ENCODE results near the gene RNGTT. TPM values are rescaled to one million over a fixed set of nuclear protein-coding genes. Genes with fewer than 3 reads are reported as not detected.
"Not testable (repeated sequence)": the region's sequence is repeated elsewhere in the genome, so short reads cannot be mapped to it uniquely, and the experiment has no call there.

RNGTT gene
- total RNA-seq, 1 donor from 2014 or later = 14.4 TPM

GRCh38 chr6:88835210-88835609 lies 128.2 kb downstream of the RNGTT start:
- no peaks in the 10 kb centered on the region for H3K27me3 ChIP-seq (ENCODE audit: control insufficient read depth, insufficient read depth, low read length)
- no peaks in the 10 kb centered on the region for H3K36me3 ChIP-seq (ENCODE audit: control insufficient read depth, insufficient read depth, low read length)
- no peak overlapping the region for H3K4me3 ChIP-seq (ENCODE audit: low read depth, low read length)
- no peak for DNase-seq (ENCODE audit: low read depth)
- TF ChIP-seq, protein P1, sequence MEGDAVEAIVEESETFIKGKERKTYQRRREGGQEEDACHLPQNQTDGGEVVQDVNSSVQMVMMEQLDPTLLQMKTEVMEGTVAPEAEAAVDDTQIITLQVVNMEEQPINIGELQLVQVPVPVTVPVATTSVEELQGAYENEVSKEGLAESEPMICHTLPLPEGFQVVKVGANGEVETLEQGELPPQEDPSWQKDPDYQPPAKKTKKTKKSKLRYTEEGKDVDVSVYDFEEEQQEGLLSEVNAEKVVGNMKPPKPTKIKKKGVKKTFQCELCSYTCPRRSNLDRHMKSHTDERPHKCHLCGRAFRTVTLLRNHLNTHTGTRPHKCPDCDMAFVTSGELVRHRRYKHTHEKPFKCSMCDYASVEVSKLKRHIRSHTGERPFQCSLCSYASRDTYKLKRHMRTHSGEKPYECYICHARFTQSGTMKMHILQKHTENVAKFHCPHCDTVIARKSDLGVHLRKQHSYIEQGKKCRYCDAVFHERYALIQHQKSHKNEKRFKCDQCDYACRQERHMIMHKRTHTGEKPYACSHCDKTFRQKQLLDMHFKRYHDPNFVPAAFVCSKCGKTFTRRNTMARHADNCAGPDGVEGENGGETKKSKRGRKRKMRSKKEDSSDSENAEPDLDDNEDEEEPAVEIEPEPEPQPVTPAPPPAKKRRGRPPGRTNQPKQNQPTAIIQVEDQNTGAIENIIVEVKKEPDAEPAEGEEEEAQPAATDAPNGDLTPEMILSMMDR (IDR thresholded peaks at IDR 0.05; ENCODE audit: insufficient read depth, low read length, poor library complexity, severe bottlenecking) = no peak

DNA sequence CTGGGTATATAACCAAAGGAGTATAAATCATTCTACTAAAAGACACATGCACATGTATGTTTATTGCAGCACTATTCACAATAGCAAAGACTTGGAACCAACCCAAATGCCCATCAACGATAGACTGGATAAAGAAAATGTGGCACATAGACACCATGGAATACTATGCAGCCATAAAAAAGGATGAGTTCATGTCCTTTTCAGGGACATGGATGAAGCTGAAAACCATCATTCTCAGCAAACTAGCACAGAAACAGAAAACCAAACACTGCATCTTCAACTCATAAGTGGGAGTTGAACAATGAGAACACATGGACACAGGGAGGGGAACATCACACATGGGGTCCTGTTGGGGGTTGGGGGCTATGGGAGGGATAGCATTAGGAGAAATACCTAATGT lies 130.3 kb downstream of the RNGTT start:
- H3K27me3 ChIP-seq (ENCODE audit: control insufficient read depth, insufficient read depth, low read length); H3K4me3 ChIP-seq (ENCODE audit: low read depth, low read length); DNase-seq (ENCODE audit: low read depth); H3K36me3 ChIP-seq (ENCODE audit: control insufficient read depth, insufficient read depth, low read length): not testable (repeated sequence)

GRCh38 chr6:88827599-88827998 lies 135.8 kb downstream of the RNGTT start:
- not testable (repeated sequence) for H3K36me3 ChIP-seq (ENCODE audit: control insufficient read depth, insufficient read depth, low read length); DNase-seq (ENCODE audit: low read depth); H3K4me3 ChIP-seq (ENCODE audit: low read depth, low read length); H3K27me3 ChIP-seq (ENCODE audit: control insufficient read depth, insufficient read depth, low read length)

- H3K27me3 ChIP-seq (ENCODE audit: control insufficient read depth, insufficient read depth, low read length) = no peaks in the 10 kb centered on the region
- H3K4me3 ChIP-seq (ENCODE audit: low read depth, low read length) = no peak overlapping the region
- TF ChIP-seq, protein P1 (IDR thresholded peaks at IDR 0.05; ENCODE audit: insufficient read depth, low read length, poor library complexity, severe bottlenecking) = no peak
- DNase-seq (ENCODE audit: low read depth) = no peak
- no peaks in the 10 kb centered on the region for H3K36me3 ChIP-seq (ENCODE audit: control insufficient read depth, insufficient read depth, low read length)
These were observed 137.6 kb downstream of the RNGTT start for GRCh38 chr6:88825856-88826255.

DNA sequence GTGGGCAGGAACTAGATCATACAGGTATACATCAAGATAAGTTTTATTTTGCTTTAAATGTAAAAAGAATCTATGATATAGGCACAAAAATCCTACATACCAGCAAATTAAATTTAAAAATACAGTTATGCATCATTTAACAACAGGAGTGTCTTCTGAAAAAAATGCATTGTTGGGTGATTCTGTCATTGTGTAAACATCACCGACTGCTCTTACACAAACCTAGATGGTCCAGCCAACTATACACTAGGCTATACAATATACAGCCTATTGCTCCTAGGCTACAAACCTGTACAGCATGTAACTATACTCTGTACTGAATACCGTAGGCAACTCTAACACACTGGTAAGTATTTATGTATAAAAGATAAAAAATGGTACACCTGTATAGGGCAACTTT lies 139.4 kb downstream of the RNGTT start:
- Histone ChIP-seq H3K4me3 (ENCODE audit: low read depth, low read length) (no peak overlapping the region), H3K36me3 (ENCODE audit: control insufficient read depth, insufficient read depth, low read length) (no peaks in the 10 kb centered on the region), H3K27me3 (ENCODE audit: control insufficient read depth, insufficient read depth, low read length) (no peaks in the 10 kb centered on the region)
- TF ChIP-seq, protein P1 (IDR thresholded peaks at IDR 0.05; ENCODE audit: insufficient read depth, low read length, poor library complexity, severe bottlenecking) = no peak
- peak; percentile 37 for DNase-seq (ENCODE audit: low read depth)

DNA sequence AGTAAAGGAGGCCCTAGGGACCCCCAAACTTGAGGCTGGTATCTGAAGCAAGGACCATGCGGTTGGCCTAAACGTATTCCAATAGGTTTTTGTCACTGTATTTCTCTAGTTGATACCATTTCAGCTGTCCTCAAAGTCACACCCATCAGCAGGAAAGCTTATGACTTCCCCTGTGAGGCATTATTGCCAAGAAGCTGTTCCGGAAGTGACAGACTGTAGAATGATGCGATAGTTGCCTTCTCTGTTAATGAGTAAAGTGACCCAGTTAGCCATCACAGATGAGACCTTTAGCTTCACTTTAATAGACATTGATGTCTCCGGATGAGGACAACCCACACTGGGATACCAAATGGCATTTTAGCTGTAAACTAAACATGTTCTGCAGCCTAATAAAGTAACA lies 147.9 kb downstream of the RNGTT start:
- Histone ChIP-seq H3K27me3 (ENCODE audit: control insufficient read depth, insufficient read depth, low read length) (no peaks in the 10 kb centered on the region), H3K36me3 (ENCODE audit: control insufficient read depth, insufficient read depth, low read length) (no peaks in the 10 kb centered on the region), H3K4me3 (ENCODE audit: low read depth, low read length) (no peak overlapping the region)
- TF ChIP-seq, protein P1 (IDR thresholded peaks at IDR 0.05; ENCODE audit: insufficient read depth, low read length, poor library complexity, severe bottlenecking) = no peak
- peak; percentile 16 for DNase-seq (ENCODE audit: low read depth)

DNA sequence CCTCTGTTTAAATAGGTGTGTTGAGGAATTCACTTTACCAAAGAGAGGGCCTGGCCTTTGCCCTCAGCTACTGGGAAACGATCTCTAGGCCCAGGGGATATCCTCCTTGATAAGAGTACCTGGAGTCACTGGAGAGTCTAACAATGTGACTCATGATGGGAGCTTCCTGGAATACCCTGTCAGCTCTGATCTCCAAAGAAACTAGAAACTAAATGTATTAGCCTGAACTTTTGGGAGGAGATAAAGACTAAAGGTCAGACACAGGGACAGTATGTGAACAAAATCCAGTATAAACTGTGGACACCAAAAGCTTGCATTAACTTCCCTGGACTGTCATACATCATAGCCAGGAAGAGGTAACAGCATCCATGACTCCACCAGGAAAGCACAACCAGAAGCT lies 148.5 kb downstream of the RNGTT start:
- Histone ChIP-seq H3K4me3 (ENCODE audit: low read depth, low read length) (no peak overlapping the region), H3K27me3 (ENCODE audit: control insufficient read depth, insufficient read depth, low read length) (no peaks in the 10 kb centered on the region), H3K36me3 (ENCODE audit: control insufficient read depth, insufficient read depth, low read length) (no peaks in the 10 kb centered on the region)
- DNase-seq (ENCODE audit: low read depth) = no peak
- TF ChIP-seq, protein P1 (IDR thresholded peaks at IDR 0.05; ENCODE audit: insufficient read depth, low read length, poor library complexity, severe bottlenecking) = no peak
